ENCODE measurements around the gene AIFM2. TPM values are rescaled to one million over a fixed set of nuclear protein-coding genes. Genes with fewer than 3 reads are reported as not detected.
"Not testable (repeated sequence)": the region's sequence is repeated elsewhere in the genome, so short reads cannot be mapped to it uniquely, and the experiment has no call there.

AIFM2 gene
- total RNA-seq, 4 donors from 2014 or later: 6.3 to 8.2 (median 7.0) TPM

GRCh38 chr10:70085975-70086613 is 46.5 kb downstream of the AIFM2 start:
- peak in 1 of 2 donors; percentile 18 for DNase-seq (ENCODE audit: low spot score in 2 of 2)
- intact Hi-C loops (cut with DNase I; ENCODE audit: low total_unique reads): no loop called here
- WGBS, 2 donors: 93 to 96% methylated on average over 3 of the region's 3 CpGs
- H3K4me3 ChIP-seq (ENCODE audit: low read depth, poor library complexity, severe bottlenecking): no peak overlapping the region
- TF ChIP-seq, protein P1, sequence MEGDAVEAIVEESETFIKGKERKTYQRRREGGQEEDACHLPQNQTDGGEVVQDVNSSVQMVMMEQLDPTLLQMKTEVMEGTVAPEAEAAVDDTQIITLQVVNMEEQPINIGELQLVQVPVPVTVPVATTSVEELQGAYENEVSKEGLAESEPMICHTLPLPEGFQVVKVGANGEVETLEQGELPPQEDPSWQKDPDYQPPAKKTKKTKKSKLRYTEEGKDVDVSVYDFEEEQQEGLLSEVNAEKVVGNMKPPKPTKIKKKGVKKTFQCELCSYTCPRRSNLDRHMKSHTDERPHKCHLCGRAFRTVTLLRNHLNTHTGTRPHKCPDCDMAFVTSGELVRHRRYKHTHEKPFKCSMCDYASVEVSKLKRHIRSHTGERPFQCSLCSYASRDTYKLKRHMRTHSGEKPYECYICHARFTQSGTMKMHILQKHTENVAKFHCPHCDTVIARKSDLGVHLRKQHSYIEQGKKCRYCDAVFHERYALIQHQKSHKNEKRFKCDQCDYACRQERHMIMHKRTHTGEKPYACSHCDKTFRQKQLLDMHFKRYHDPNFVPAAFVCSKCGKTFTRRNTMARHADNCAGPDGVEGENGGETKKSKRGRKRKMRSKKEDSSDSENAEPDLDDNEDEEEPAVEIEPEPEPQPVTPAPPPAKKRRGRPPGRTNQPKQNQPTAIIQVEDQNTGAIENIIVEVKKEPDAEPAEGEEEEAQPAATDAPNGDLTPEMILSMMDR (IDR thresholded peaks at IDR 0.05): no peak
- TF ChIP-seq POLR2A (IDR thresholded peaks at IDR 0.05): no peak

DNA sequence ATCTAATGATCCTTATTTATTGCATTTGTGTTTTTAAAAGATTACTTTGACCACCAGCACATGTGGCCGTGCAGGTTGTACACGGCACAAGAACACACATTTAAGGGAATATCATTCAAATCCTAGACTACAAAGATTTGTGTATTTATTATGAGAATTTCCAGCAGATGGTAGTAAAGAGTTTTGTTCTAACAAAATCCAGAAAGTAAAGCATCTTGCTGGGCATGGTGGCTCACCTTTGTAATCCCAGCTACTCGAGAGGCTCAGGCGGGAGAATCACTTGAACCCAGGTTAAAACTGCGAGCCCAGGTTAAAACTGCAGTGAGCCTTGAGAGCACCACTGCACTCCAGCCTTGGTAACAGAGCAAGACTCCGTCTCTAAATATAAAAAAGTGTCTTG is 48.4 kb downstream of the AIFM2 start:
- WGBS, 2 donors: 91 to 92% methylated on average over 6 of the region's 6 CpGs
- intact Hi-C loops (cut with DNase I; ENCODE audit: low total_unique reads): no loop called here
- TF ChIP-seq, protein P1 (IDR thresholded peaks at IDR 0.05): no peak
- TF ChIP-seq POLR2A (IDR thresholded peaks at IDR 0.05): no peak
- peak in 1 of 2 donors; percentile 49 for DNase-seq (ENCODE audit: low spot score in 2 of 2)
- no peak overlapping the region for H3K4me3 ChIP-seq (ENCODE audit: low read depth, poor library complexity, severe bottlenecking)

DNA sequence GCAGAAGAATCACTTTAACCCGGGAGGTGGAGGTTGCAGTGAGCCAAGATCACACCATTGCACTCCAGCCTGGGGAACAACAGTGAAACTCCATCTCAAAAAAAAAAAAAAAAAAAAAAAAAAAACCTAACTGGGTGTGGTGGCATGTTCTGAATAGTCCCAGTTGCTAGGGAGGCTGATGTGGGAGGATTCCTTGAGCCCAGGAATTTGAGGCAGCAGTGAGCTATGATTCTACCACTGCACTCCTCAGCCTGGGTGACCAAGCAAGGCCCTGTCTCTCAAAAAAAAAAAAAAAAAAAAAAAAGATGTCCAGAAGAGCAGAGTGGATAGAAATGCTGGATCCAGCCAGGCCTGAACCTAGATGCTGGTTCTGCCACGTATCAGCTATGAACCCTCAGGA is 51.8 kb downstream of the AIFM2 start:
- peak in 1 of 2 donors; percentile 28 for DNase-seq (ENCODE audit: low spot score in 2 of 2)
- 90 to 93% methylated on average over 2 of the region's 2 CpGs for WGBS, 2 donors
- intact Hi-C loops (cut with DNase I; ENCODE audit: low total_unique reads); H3K4me3 ChIP-seq (ENCODE audit: low read depth, poor library complexity, severe bottlenecking): not testable (repeated sequence)

- 81 to 85% methylated on average over 7 of the region's 7 CpGs for WGBS, 2 donors
- intact Hi-C loops (cut with DNase I; ENCODE audit: low total_unique reads): no loop called here
- DNase-seq (ENCODE audit: low spot score in 2 of 2): no peak
- no peak for TF ChIP-seq POLR2A (IDR thresholded peaks at IDR 0.05)
- TF ChIP-seq, protein P1 (IDR thresholded peaks at IDR 0.05): no peak
- H3K4me3 ChIP-seq (ENCODE audit: low read depth, poor library complexity, severe bottlenecking): no peak overlapping the region
These were observed 53.7 kb downstream of the AIFM2 start for GRCh38 chr10:70078937-70079336.

DNA sequence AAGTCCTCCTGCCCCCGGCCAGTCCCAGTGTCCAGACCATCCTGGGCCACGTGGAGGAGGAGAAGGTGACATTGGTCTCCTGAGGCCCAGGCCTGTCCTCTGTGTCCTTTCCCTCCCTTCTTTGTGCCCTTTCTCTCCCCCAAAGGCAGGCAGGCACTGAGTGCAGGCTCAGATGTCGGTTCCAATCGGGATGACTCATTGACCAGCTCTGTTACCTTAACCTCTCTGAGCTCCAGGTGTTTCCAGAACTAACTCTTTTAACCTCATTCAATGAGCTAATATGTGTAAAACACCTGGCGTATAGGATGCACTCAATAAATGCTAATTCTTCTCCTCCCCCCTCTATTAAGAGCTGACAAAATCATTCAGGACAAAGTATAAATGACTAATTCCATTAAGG is 54.3 kb downstream of the AIFM2 start:
- H3K4me3 ChIP-seq (ENCODE audit: low read depth, poor library complexity, severe bottlenecking): no peak overlapping the region
- intact Hi-C loops (cut with DNase I; ENCODE audit: low total_unique reads): no loop called here
- TF ChIP-seq, protein P1 (IDR thresholded peaks at IDR 0.05): no peak
- TF ChIP-seq POLR2A (IDR thresholded peaks at IDR 0.05): no peak
- WGBS, 2 donors: 66 to 76% methylated on average over 5 of the region's 5 CpGs
- no peak for DNase-seq (ENCODE audit: low spot score in 2 of 2)

GRCh38 chr10:70074971-70075370 is 57.7 kb downstream of the AIFM2 start:
- TF ChIP-seq, protein P1 (IDR thresholded peaks at IDR 0.05): no peak
- TF ChIP-seq POLR2A (IDR thresholded peaks at IDR 0.05): no peak
- no peak overlapping the region for H3K4me3 ChIP-seq (ENCODE audit: low read depth, poor library complexity, severe bottlenecking)
- intact Hi-C loops (cut with DNase I; ENCODE audit: low total_unique reads): no loop called here
- no peak for DNase-seq (ENCODE audit: low spot score in 2 of 2)
- 95 to 100% methylated on average over 2 of the region's 2 CpGs for WGBS, 2 donors

All from lower leg skin (tissue), 4 donors.